ENCODE results near the gene CYP2F1. TPM values are rescaled to one million over a fixed set of nuclear protein-coding genes. Genes with fewer than 3 reads are reported as not detected.
"Not testable (repeated sequence)": the region's sequence is repeated elsewhere in the genome, so short reads cannot be mapped to it uniquely, and the experiment has no call there.

CYP2F1 gene
- total RNA-seq, 1 donor from 2014 or later, result not detected

- TF ChIP-seq CTCF (IDR thresholded peaks at IDR 0.05; ENCODE audit: unreplicated experiment), result no peak
- H3K27ac Mint-ChIP-seq (ENCODE audit: unreplicated experiment), result no peak overlapping the region
- no peaks in the 10 kb centered on the region for H3K4me1 Mint-ChIP-seq (ENCODE audit: unreplicated experiment)
- H3K4me3 Mint-ChIP-seq (ENCODE audit: unreplicated experiment), result no peak overlapping the region
- peaks cover 14% of the 10 kb centered on the region for H3K36me3 Mint-ChIP-seq (ENCODE audit: low read depth, unreplicated experiment)
- DNase-seq (ENCODE audit: low spot score), result no peak
- H3K27me3 Mint-ChIP-seq (ENCODE audit: unreplicated experiment), result peaks cover 9% of the 10 kb centered on the region
- H3K9me3 Mint-ChIP-seq (ENCODE audit: unreplicated experiment), result peaks cover 14% of the 10 kb centered on the region
These were observed 1.4 kb upstream of the CYP2F1 start for GRCh38 chr19:41112728-41113290.

- DNase-seq (ENCODE audit: low spot score), result no peak
These were observed 2.0 kb downstream of the CYP2F1 start for GRCh38 chr19:41116261-41116660.

GRCh38 chr19:41120929-41121911, 7.0 kb downstream of the CYP2F1 start:
- not testable (repeated sequence) for H3K27me3 Mint-ChIP-seq (ENCODE audit: unreplicated experiment); H3K4me1 Mint-ChIP-seq (ENCODE audit: unreplicated experiment); DNase-seq (ENCODE audit: low spot score); H3K27ac Mint-ChIP-seq (ENCODE audit: unreplicated experiment); H3K4me3 Mint-ChIP-seq (ENCODE audit: unreplicated experiment); H3K9me3 Mint-ChIP-seq (ENCODE audit: unreplicated experiment); H3K36me3 Mint-ChIP-seq (ENCODE audit: low read depth, unreplicated experiment)

More at GRCh38 chr19:41116261-41116660, 2.0 kb downstream of the CYP2F1 start:
- no peak for TF ChIP-seq CTCF (IDR thresholded peaks at IDR 0.05; ENCODE audit: unreplicated experiment)
- no peaks in the 10 kb centered on the region for H3K4me1 Mint-ChIP-seq (ENCODE audit: unreplicated experiment)
- peaks cover 14% of the 10 kb centered on the region for H3K9me3 Mint-ChIP-seq (ENCODE audit: unreplicated experiment)
- H3K36me3 Mint-ChIP-seq (ENCODE audit: low read depth, unreplicated experiment), result peaks cover 19% of the 10 kb centered on the region
- no peak overlapping the region for H3K27ac Mint-ChIP-seq (ENCODE audit: unreplicated experiment)
- no peak overlapping the region for H3K4me3 Mint-ChIP-seq (ENCODE audit: unreplicated experiment)
- H3K27me3 Mint-ChIP-seq (ENCODE audit: unreplicated experiment), result peaks cover 12% of the 10 kb centered on the region

GRCh38 chr19:41122846-41123245, 8.6 kb downstream of the CYP2F1 start:
- H3K36me3 Mint-ChIP-seq (ENCODE audit: low read depth, unreplicated experiment); H3K27me3 Mint-ChIP-seq (ENCODE audit: unreplicated experiment); DNase-seq (ENCODE audit: low spot score); H3K27ac Mint-ChIP-seq (ENCODE audit: unreplicated experiment); H3K4me1 Mint-ChIP-seq (ENCODE audit: unreplicated experiment); H3K9me3 Mint-ChIP-seq (ENCODE audit: unreplicated experiment); H3K4me3 Mint-ChIP-seq (ENCODE audit: unreplicated experiment): not testable (repeated sequence)

GRCh38 chr19:41123716-41124294, 9.6 kb downstream of the CYP2F1 start:
- Mint-ChIP-seq H3K27ac (ENCODE audit: unreplicated experiment) (no peak overlapping the region), H3K36me3 (ENCODE audit: low read depth, unreplicated experiment) (peaks cover 5% of the 10 kb centered on the region), H3K4me3 (ENCODE audit: unreplicated experiment) (no peak overlapping the region), H3K4me1 (ENCODE audit: unreplicated experiment) (no peaks in the 10 kb centered on the region), H3K9me3 (ENCODE audit: unreplicated experiment) (no peaks in the 10 kb centered on the region), H3K27me3 (ENCODE audit: unreplicated experiment) (peaks cover 7% of the 10 kb centered on the region)
- TF ChIP-seq CTCF (IDR thresholded peaks at IDR 0.05; ENCODE audit: unreplicated experiment), result no peak
- no peak for DNase-seq (ENCODE audit: low spot score)

All from endothelial cell (in vitro differentiated cells).